Measurements from ENCODE around the gene ZNF726. TPM values are rescaled to one million over a fixed set of nuclear protein-coding genes. Genes with fewer than 3 reads are reported as not detected.

ZNF726 gene
- total RNA-seq, 1 experiment from 2014 or later: 0.11 TPM

DNA sequence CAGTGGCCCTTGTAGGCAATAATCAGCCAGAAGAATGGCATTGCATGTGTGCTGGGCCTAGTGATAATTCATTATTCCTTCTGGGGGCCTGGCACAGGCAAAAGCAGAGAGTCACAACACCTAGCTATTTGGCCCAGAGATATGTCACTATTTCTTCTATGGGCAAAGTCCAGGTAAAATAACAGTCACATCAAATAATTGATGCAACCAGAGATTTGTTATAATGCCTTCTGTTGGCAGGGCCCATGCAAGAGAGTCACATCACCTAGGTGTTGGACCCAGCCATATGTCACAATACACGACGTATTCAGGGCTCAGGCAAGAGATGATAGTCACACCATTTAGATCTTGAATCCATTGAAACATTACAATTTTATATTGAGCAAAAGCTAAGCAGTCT lies 66.1 kb downstream of the ZNF726 start:
- Histone ChIP-seq H2BK120ac (ENCODE audit: low read depth, low read length, poor library complexity, severe bottlenecking) (no peak overlapping the region), H3K23ac (ENCODE audit: insufficient read length, low read depth, low read length) (no peak overlapping the region), H3K9me3 (ENCODE audit: control insufficient read depth, low read depth, low read length) (peaks cover 90% of the 10 kb centered on the region), H3K27me3 (ENCODE audit: insufficient read depth, low read length) (no peaks in the 10 kb centered on the region), H2BK20ac (ENCODE audit: low read depth, low read length, poor library complexity, severe bottlenecking) (no peak overlapping the region), H2BK5ac (ENCODE audit: insufficient read length, low read length) (no peak overlapping the region), H2BK12ac (ENCODE audit: insufficient read length, low read depth, low read length) (no peak overlapping the region), H4K5ac (ENCODE audit: insufficient read length, low read depth, low read length) (no peak overlapping the region), H3K14ac (ENCODE audit: insufficient read depth, low read length) (no peak overlapping the region), H4K20me1 (ENCODE audit: control insufficient read depth, insufficient read depth, insufficient read length) (no peaks in the 10 kb centered on the region), H3K79me2 (ENCODE audit: insufficient read depth, low read length) (no peaks in the 10 kb centered on the region), H3K4me1 (ENCODE audit: insufficient read depth, low read length) (no peaks in the 10 kb centered on the region), H3T11ph (ENCODE audit: low read length) (no peak overlapping the region), H4K8ac (replicated peaks; ENCODE audit: insufficient read length, low read depth, low read length) (no peak overlapping the region), H2AK5ac (ENCODE audit: insufficient read length, low read length) (no peak overlapping the region), H3K4me2 (ENCODE audit: insufficient read depth, insufficient read length, low read length) (no peak overlapping the region), H3K27ac (ENCODE audit: insufficient read length, low read depth, low read length) (no peak overlapping the region), H3K56ac (ENCODE audit: insufficient read length, low read depth, low read length) (no peak overlapping the region), H3K79me1 (ENCODE audit: insufficient read depth, low read depth, low read length, poor library complexity, severe bottlenecking) (no peaks in the 10 kb centered on the region), H4K91ac (ENCODE audit: insufficient read length, low read depth, low read length) (no peak overlapping the region), H3K23me2 (ENCODE audit: insufficient read length, low read depth, low read length, poor library complexity, severe bottlenecking) (no peaks in the 10 kb centered on the region), H3K9ac (ENCODE audit: extremely low read depth, insufficient read length, low read length) (no peak overlapping the region), H3K4ac (ENCODE audit: low read depth, low read length) (no peak overlapping the region), H3K18ac (ENCODE audit: insufficient read length, low read depth, low read length) (no peak overlapping the region), H2AFZ (ENCODE audit: low read length) (no peak overlapping the region), H2BK15ac (ENCODE audit: low read depth, low read length) (no peak overlapping the region)
- H3K27ac Mint-ChIP-seq: no peak overlapping the region
- H3K9me3 Mint-ChIP-seq: peaks cover 92 to 96% of the 10 kb centered on the region in 2 experiments
- H3K27me3 Mint-ChIP-seq (ENCODE audit: low read depth): no peaks in the 10 kb centered on the region; the same call in none of the 2 replicates
- H3K36me3 Mint-ChIP-seq (ENCODE audit: insufficient read depth in 1 of 3, low read depth in 3 of 3): peaks cover 3 to 32% (median 13%) of the 10 kb centered on the region in 3 experiments; a peak in 6 of 7 replicates
- no peaks in the 10 kb centered on the region for H3K4me1 Mint-ChIP-seq
- H3K4me3 Mint-ChIP-seq: no peak overlapping the region
- TF ChIP-seq, protein P1, sequence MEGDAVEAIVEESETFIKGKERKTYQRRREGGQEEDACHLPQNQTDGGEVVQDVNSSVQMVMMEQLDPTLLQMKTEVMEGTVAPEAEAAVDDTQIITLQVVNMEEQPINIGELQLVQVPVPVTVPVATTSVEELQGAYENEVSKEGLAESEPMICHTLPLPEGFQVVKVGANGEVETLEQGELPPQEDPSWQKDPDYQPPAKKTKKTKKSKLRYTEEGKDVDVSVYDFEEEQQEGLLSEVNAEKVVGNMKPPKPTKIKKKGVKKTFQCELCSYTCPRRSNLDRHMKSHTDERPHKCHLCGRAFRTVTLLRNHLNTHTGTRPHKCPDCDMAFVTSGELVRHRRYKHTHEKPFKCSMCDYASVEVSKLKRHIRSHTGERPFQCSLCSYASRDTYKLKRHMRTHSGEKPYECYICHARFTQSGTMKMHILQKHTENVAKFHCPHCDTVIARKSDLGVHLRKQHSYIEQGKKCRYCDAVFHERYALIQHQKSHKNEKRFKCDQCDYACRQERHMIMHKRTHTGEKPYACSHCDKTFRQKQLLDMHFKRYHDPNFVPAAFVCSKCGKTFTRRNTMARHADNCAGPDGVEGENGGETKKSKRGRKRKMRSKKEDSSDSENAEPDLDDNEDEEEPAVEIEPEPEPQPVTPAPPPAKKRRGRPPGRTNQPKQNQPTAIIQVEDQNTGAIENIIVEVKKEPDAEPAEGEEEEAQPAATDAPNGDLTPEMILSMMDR (conservative IDR thresholded peaks at IDR 0.05): no peak
- no CpG with 5 or more reads among the region's 2 CpGs for WGBS (ENCODE audit: extremely low coverage, insufficient read length, low lambda C conversion rate)
- no peak for DNase-seq
